WI38 (cell line): ENCODE results near the gene METTL8.

ENCODE experiments used
- H3K4me3 ChIP-seq: 2 replicates; pipeline ENCODE4 v1.5.1; 2011; ENCODE audit warnings: low read depth, mild to moderate bottlenecking, control low read depth, low read length
- TF ChIP-seq, protein P1 (sequence below): IDR thresholded peaks from 2 replicates; pipeline ENCODE4 v1.5.1; 2012; ENCODE audit warnings: low read depth, mild to moderate bottlenecking, control low read depth, low read length

Gene METTL8

DNA sequence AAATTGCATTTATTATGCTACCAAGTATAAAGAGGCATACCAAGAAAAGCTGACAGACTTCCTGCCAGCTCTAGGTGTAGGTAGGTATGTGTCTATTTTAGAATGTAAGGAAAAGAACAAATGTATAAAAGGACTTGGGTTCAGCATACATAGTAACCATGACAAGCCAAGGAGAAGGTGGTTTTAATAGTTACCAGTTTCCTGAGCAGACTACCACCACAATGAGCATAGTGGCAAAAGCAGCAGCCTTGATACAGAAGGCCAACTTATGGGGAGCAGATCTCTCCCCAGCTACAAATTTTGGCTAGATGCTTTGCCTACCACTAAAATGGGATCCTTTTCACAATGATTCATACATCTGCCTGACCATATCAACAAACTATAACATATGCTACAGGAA, 34.5 kb downstream of the METTL8 start:
- no peak overlapping the region for H3K4me3 ChIP-seq
- TF ChIP-seq, protein P1, sequence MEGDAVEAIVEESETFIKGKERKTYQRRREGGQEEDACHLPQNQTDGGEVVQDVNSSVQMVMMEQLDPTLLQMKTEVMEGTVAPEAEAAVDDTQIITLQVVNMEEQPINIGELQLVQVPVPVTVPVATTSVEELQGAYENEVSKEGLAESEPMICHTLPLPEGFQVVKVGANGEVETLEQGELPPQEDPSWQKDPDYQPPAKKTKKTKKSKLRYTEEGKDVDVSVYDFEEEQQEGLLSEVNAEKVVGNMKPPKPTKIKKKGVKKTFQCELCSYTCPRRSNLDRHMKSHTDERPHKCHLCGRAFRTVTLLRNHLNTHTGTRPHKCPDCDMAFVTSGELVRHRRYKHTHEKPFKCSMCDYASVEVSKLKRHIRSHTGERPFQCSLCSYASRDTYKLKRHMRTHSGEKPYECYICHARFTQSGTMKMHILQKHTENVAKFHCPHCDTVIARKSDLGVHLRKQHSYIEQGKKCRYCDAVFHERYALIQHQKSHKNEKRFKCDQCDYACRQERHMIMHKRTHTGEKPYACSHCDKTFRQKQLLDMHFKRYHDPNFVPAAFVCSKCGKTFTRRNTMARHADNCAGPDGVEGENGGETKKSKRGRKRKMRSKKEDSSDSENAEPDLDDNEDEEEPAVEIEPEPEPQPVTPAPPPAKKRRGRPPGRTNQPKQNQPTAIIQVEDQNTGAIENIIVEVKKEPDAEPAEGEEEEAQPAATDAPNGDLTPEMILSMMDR = no peak

DNA sequence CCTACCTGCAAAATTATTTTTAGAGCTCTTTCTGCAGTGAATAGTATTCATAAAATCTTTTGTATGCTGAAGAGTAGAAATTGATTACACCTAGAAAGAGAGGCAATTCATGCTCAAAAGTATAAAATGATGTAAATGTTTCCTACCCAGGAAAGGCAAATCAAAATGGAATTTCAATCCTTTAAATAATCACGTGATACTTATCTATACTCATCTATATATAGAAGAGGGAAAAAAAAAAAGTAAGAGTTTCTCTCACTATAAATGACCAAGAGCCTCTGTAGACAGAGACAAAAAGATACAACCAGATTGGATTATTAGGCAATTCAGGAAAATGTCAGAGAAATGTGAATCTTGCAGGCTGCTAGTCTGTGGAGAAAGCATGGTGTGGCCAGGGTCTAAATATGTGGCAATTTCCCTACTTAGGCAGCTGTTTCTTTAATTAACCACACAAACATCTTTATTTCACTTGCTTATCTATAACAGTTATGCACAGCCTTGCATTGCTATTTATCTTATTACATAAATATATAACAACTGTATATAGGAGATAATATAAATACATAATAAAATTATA, 39.5 kb downstream of the METTL8 start:
- TF ChIP-seq, protein P1 = no peak
- no peak overlapping the region for H3K4me3 ChIP-seq

DNA sequence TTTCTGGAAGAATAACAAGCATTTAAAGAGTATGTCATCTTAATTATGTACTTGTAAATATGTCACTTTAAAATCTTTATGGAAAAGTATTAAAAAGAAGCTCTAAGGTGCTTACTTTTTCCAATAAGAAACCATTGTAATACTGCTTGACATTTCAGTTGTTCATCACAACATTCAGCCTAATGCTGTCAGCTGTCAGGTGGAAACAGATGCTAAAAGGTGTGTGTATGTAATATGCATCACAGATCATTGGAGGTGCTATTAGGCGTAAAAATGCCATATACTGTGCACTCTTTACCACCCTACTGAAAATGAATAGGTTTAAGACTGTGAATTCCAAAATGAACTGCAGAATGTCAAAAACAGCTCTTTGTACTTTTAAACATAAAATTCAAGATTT, 40.3 kb downstream of the METTL8 start:
- TF ChIP-seq, protein P1 = no peak

DNA sequence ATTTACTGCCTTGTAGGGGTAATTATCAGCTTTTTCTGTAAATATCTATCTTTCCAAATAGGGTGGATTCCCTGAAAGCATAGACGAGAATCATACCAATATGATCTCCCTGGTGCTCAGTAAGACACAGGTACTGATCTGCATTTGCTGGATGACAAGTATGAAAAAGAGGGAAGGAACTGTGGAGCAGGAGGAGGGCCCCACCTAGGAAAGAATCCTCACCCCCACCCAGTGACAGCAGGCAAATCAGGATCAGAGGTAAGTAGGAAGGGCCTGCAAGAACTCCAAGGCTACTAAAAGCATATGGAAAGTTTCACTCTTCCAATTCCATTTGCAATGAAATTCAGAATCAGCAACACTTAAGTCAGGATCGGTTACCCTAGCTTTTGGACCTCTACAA, 42.3 kb downstream of the METTL8 start:
- TF ChIP-seq, protein P1 = no peak
- H3K4me3 ChIP-seq = no peak overlapping the region

More for the DNA sequence above, 40.3 kb downstream of the METTL8 start:
- H3K4me3 ChIP-seq = no peak overlapping the region

DNA sequence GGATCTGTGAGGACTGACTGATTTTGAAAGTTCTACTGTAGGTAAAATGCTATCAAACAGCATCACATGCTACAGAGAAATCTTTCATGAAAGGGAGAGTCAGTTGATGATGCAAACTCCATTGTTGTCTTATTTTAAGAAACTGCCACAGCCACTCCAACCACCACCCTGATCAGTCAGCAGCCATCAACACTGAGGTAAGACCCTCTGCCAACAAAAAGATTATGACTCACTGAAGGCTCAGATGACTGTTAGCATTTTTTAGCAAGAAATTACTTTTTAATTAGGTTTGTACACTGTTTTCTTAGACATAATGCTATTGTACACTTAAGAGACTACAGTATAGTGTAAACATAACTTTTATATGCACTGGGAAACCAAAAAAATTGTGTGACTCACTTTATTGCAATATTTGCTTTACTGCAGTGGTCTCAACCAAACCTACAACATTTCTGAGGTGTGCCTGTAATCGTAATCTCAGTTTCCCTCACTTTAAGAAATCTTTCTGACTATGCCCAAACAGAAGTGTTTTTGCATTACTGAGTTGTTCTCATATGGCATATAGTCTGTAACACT, 42.8 kb downstream of the METTL8 start:
- H3K4me3 ChIP-seq = no peak overlapping the region
- TF ChIP-seq, protein P1 = no peak

DNA sequence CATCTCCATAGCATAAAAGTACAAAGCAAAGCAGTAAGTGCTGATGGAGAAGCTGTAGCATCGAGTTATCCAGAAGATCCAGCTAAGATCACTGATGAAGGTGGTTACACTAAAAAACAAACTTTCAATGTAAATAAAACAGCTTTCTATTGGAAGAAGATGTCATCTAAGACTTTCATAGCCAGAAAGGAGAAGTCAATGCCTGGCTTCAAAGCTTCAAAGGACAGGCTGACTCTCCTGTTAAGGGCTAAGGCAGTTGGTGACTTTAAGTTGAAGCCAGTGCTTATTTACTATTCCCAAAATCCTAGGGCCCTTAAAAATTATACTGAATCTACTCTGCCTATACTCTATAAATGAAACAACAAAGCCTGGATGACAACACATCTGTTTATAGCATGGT, 44.0 kb downstream of the METTL8 start:
- H3K4me3 ChIP-seq = no peak overlapping the region
- TF ChIP-seq, protein P1 = no peak

DNA sequence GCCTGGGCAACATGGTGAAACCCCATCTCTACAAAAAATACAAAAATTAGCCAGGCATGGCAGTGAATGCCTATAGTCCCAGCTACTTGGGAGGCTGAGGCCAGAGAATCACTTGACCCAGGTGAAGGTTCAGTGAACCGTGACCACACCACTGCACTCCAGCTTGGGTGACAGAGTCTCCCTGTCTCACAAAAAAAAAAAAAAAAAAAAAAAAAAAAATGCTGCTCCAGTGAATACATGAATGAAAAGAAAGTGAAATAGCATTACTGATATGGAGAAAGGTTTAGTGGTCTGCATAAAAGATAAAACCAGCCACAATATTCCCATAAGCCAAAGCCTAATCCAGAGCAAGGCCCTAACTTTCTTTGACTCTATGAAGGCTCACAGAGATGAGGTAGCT, 44.5 kb downstream of the METTL8 start:
- TF ChIP-seq, protein P1 = no peak
- H3K4me3 ChIP-seq = no peak overlapping the region
